ENCODE results near the gene UBR2. TPM values are rescaled to one million over a fixed set of nuclear protein-coding genes. Genes with fewer than 3 reads are reported as not detected.
A peak's percentile ranks its signal among the peaks of the same experiment; 100 is the strongest.

Gene UBR2
- total and polyA plus RNA-seq, 9 of the 15 experiments (the other 6 are each of a cell fraction or from before 2014, with no cell fraction given): 9.1 to 38.9 (median 23.4) TPM

DNA sequence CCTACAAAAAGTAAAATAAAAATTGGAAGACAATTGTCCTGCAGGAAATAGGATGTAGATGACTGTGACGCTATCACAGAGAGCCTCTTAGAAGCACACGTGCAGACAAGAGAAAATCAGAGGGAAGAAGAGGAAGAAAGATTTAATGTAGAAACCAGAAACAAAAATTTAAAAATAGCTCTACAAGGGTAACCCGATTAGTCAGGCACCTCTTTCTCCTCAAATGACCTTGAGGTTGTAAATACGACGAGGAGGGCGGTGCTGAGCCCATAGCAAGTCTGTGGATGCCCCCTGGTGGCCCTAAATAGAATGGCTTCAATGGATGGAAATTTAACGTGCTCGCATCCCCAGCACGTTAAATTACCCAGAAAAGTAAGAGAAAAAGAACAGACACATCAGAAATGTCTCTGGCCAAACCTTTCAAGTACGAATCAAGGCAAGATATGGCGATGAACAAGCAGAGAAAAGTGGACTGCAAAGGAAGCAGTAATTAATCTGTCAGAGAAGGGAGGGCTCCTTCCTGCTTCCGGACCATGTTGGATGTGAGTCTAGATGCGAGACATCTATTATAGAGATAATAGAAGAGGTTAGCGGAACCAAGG lies 162.8 kb downstream of the UBR2 start (continued):
- TF ChIP-seq, protein P1, sequence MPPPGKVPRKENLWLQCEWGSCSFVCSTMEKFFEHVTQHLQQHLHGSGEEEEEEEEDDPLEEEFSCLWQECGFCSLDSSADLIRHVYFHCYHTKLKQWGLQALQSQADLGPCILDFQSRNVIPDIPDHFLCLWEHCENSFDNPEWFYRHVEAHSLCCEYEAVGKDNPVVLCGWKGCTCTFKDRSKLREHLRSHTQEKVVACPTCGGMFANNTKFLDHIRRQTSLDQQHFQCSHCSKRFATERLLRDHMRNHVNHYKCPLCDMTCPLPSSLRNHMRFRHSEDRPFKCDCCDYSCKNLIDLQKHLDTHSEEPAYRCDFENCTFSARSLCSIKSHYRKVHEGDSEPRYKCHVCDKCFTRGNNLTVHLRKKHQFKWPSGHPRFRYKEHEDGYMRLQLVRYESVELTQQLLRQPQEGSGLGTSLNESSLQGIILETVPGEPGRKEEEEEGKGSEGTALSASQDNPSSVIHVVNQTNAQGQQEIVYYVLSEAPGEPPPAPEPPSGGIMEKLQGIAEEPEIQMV (tag; conservative IDR thresholded peaks at IDR 0.05; ENCODE audit: low read depth): 0 out of 2 replicates have a peak, but pooled peaks have one; percentile 17
- TF ChIP-seq NCOA1 (IDR thresholded peaks at IDR 0.05; ENCODE audit: low read depth): peak; percentile 51; the same call in 1 of the 2 replicates
- peak; percentile 39 for TF ChIP-seq EP400 (IDR thresholded peaks at IDR 0.05)
- TF ChIP-seq ZNF24 (IDR thresholded peaks at IDR 0.05): no peak
- TF ChIP-seq ZFPM2 (CRISPR knock-in tag; IDR thresholded peaks at IDR 0.05): no peak
- TF ChIP-seq SLC30A9 (CRISPR knock-in tag; IDR thresholded peaks at IDR 0.05): no peak
- TF ChIP-seq, protein P2, sequence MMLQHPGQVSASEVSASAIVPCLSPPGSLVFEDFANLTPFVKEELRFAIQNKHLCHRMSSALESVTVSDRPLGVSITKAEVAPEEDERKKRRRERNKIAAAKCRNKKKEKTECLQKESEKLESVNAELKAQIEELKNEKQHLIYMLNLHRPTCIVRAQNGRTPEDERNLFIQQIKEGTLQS (IDR thresholded peaks at IDR 0.05): no peak
- TF ChIP-seq, protein P2 (CRISPR knock-in tag; conservative IDR thresholded peaks at IDR 0.05): no peak
- 0 out of 2 replicates have a peak, but pooled peaks have one; percentile 40 for TF ChIP-seq MYNN (IDR thresholded peaks at IDR 0.05)
- no peak for TF ChIP-seq MYNN (CRISPR knock-in tag; IDR thresholded peaks at IDR 0.05)
- no peak for TF ChIP-seq DDX20 (tag; IDR thresholded peaks at IDR 0.05; ENCODE audit: low read depth)
- no peak for TF ChIP-seq ZNF140 (CRISPR knock-in tag; IDR thresholded peaks at IDR 0.05)
- no peak for TF ChIP-seq CHD2 (IDR thresholded peaks at IDR 0.05; ENCODE audit: low read depth, low read length)
- TF ChIP-seq NRF1 (conservative IDR thresholded peaks at IDR 0.05 in 1 of 2, IDR thresholded peaks at IDR 0.05 in 1 of 2): no peak
- TF ChIP-seq MCM5 (IDR thresholded peaks at IDR 0.05; ENCODE audit: low read depth): no peak
- no peak for TF ChIP-seq ZNF717 (CRISPR knock-in tag; IDR thresholded peaks at IDR 0.05)
- no peak for TF ChIP-seq MTA2 (IDR thresholded peaks at IDR 0.05; ENCODE audit: low read depth)
- no peak for TF ChIP-seq RBM14 (IDR thresholded peaks at IDR 0.05; ENCODE audit: borderline replicate concordance, insufficient read depth, low read depth, low read length)
- TF ChIP-seq ZNF263 (CRISPR knock-in tag; IDR thresholded peaks at IDR 0.05; ENCODE audit: borderline replicate concordance): peak; percentile 41; the same call in 1 of the 2 replicates
- TF ChIP-seq FOXK2 (conservative IDR thresholded peaks at IDR 0.05 in 1 of 2, IDR thresholded peaks at IDR 0.05 in 1 of 2; ENCODE audit: low read depth in 2 of 2): peak; percentile 92 to 94
- peak; percentile 31; the same call in 1 of the 2 replicates for TF ChIP-seq NCOR1 (IDR thresholded peaks at IDR 0.05)
- no peak; the same call in 1 of the 2 replicates for TF ChIP-seq MTA1 (IDR thresholded peaks at IDR 0.05; ENCODE audit: borderline replicate concordance)
- TF ChIP-seq, protein P3, sequence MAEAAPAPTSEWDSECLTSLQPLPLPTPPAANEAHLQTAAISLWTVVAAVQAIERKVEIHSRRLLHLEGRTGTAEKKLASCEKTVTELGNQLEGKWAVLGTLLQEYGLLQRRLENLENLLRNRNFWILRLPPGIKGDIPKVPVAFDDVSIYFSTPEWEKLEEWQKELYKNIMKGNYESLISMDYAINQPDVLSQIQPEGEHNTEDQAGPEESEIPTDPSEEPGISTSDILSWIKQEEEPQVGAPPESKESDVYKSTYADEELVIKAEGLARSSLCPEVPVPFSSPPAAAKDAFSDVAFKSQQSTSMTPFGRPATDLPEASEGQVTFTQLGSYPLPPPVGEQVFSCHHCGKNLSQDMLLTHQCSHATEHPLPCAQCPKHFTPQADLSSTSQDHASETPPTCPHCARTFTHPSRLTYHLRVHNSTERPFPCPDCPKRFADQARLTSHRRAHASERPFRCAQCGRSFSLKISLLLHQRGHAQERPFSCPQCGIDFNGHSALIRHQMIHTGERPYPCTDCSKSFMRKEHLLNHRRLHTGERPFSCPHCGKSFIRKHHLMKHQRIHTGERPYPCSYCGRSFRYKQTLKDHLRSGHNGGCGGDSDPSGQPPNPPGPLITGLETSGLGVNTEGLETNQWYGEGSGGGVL (CRISPR knock-in tag; IDR thresholded peaks at IDR 0.05): no peak
- TF ChIP-seq CBX2 (IDR thresholded peaks at IDR 0.05; ENCODE audit: insufficient read depth, low read length, poor library complexity, severe bottlenecking): no peak
- peak; percentile 39; the same call in 1 of the 2 replicates for TF ChIP-seq L3MBTL2 (IDR thresholded peaks at IDR 0.05)
- no peak for TF ChIP-seq SMAD3 (CRISPR knock-in tag; conservative IDR thresholded peaks at IDR 0.05)
